GM19025 (cell line): ENCODE results near the gene LAG3.

Experiments
- ATAC-seq: cut with Tn5 transposase; IDR thresholded peaks from one replicate; pipeline ENCODE4 v1.9.1; 2021; ENCODE audit warnings: mild to moderate bottlenecking, low read depth, moderate library complexity; ENCODE audit not compliant: unreplicated experiment

The LAG3 gene

GRCh38 chr12:6821591-6822425, 49.5 kb downstream of the LAG3 start, which contains the start of gene GPR162:
GPR162 (plus strand) TSS chr12:6821821; CDS start chr12:6823899, 2,078 bp downstream.
- ATAC-seq: no peak

GRCh38 chr12:6822426-6823135, 50.3 kb downstream of the LAG3 start:
- ATAC-seq: no peak

GRCh38 chr12:6823182-6824084, 51.1 kb downstream of the LAG3 start:
- no peak for ATAC-seq

GRCh38 chr12:6824085-6824775, 51.9 kb downstream of the LAG3 start:
- ATAC-seq: no peak

GRCh38 chr12:6824901-6825381, 52.6 kb downstream of the LAG3 start:
- ATAC-seq: no peak

GRCh38 chr12:6825398-6826124, 53.2 kb downstream of the LAG3 start:
- no peak for ATAC-seq

- ATAC-seq: no peak
These were observed 53.9 kb downstream of the LAG3 start for GRCh38 chr12:6826125-6826733.

GRCh38 chr12:6826734-6827436, 54.6 kb downstream of the LAG3 start:
- no peak for ATAC-seq

GRCh38 chr12:6827437-6827911, 55.2 kb downstream of the LAG3 start:
- ATAC-seq: no peak
